C4-2B (cell line): ENCODE data around the gene SPCS3.
A peak's percentile ranks its signal among the peaks of the same experiment; 100 is the strongest.
"Not testable (repeated sequence)": the region's sequence is repeated elsewhere in the genome, so short reads cannot be mapped to it uniquely, and the experiment has no call there.

Source experiments
- H3K27ac ChIP-seq: fragments of 450-650 bp; 2 replicates; pipeline ENCODE4 v1.5.1; 2017
- CTCF ChIP-seq: fragments of 450-650 bp; conservative IDR thresholded peaks from 2 replicates; pipeline ENCODE4 v1.5.1; 2017; ENCODE audit warnings: mild to moderate bottlenecking
- ZFX ChIP-seq: fragments of 450-650 bp; IDR thresholded peaks from 2 replicates; pipeline ENCODE4 v1.6.1; 2017

Gene SPCS3

GRCh38 chr4:176334066-176334465, 14.3 kb downstream of the SPCS3 start:
- no peak overlapping the region for H3K27ac ChIP-seq

GRCh38 chr4:176335421-176335820, 15.7 kb downstream of the SPCS3 start:
- no peak overlapping the region for H3K27ac ChIP-seq
- TF ChIP-seq CTCF = no peak
- TF ChIP-seq ZFX = no peak

More at GRCh38 chr4:176334066-176334465, 14.3 kb downstream of the SPCS3 start:
- TF ChIP-seq CTCF (no peak), ZFX (no peak)

DNA sequence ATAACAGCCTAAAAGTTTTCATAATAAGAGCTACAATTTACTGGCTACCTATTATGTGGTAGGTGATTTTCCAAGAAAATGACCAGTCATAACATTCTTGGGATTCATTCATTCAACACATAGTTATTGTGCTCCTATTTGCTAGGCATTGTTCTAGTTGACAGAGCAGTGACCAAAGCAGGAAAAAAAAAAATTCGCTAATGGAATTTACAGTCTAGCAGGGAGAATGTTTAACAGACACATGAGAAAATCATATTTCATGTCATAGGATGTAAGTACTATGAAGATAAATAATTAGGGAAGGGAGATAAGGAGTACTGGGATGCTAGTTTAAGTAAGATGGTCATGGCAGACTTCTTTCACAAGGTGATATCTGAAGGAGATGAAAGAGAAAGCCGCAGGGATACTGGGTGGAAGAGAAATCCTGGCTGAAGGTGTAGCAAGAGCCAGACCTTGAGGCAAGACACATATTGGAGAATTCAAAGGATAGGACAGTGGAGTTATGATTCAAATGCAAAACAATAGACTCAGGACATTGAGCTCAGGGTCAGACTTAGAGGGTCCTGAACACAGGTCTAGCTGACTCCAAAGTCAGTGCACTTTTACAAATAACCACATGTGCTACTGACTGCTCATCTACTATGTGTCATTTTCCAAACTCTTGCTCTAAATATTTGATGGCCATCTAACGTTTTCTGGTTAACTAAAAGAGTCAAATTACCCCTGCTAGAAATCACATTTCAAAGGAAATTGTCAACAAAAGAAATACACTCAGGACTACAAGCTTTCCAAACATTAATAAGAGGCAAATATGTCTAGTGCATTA, 20.4 kb downstream of the SPCS3 start:
- TF ChIP-seq CTCF (no peak), ZFX (no peak)
- no peak overlapping the region for H3K27ac ChIP-seq

GRCh38 chr4:176340871-176341685, 21.3 kb downstream of the SPCS3 start:
- H3K27ac ChIP-seq = no peak overlapping the region
- TF ChIP-seq CTCF = peak; percentile 59
- no peak for TF ChIP-seq ZFX

DNA sequence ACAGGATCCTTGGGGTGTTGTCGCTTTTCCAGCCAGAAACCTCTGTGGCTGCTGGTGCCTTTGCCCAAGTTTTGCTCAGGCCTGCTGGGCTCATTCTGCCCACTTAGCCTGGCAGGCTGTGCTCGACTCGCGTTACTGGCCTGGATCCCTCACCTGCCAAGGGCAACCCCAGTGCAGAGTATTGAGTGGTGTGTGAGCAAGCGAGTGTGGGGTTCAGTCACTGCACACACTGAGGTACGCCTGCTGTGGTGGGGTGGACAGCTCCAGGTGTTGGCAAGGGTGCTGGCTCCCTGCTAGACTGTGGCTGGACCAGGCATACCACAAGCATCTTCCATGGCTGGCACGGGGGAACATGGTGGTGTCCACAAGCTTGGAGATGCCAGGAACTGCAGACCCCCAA, 22.6 kb downstream of the SPCS3 start:
- TF ChIP-seq CTCF = no peak
- no peak for TF ChIP-seq ZFX
- H3K27ac ChIP-seq = no peak overlapping the region

- TF ChIP-seq CTCF (no peak), ZFX (no peak)
Measured at GRCh38 chr4:176343286-176343685, 23.5 kb downstream of the SPCS3 start.

DNA sequence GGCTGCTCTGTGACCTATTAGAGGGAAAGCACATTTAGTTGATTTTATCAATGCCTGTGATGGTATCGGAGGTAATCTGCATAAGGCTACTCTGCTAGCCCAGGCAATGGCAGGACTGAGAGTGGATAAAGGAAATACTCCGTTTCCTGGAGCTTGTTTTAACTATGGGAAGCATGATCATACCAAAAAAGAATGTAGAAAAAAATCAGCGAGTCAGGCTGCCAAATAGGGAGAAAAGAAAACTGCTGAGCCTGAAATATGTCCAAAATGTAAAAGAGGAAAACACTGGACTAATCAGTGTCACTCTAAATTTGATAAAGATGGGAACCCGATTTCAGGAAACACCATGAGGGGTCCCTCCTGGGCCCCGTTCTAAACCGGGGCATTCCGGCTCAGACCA, 25.6 kb downstream of the SPCS3 start:
- not testable (repeated sequence) for H3K27ac ChIP-seq

More at GRCh38 chr4:176343286-176343685, 23.5 kb downstream of the SPCS3 start:
- no peak overlapping the region for H3K27ac ChIP-seq

DNA sequence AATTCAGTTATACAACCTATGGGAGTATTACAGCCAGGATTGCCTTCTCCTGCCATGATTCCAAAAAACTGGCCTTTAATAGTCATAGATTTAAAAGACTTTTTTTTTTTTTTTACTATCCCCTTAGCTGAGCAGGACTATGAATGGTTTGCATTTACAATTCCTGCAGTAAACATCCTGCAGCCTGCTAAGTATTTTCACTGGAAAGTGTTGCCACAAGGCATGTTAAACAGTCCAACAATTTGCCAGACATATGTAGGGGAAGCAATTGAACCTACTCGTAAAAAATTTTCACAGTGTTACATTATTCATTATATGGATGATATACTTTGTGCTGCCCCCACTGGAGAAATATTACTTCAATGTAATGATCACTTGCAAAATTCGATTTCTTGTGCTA, 27.1 kb downstream of the SPCS3 start:
- not testable (repeated sequence) for H3K27ac ChIP-seq
